ENCODE measurements around the gene PCCA. TPM values are rescaled to one million over a fixed set of nuclear protein-coding genes. Genes with fewer than 3 reads are reported as not detected.

Gene PCCA
- total and polyA plus RNA-seq, 2 experiments from 2014 or later = 41.9 to 46.6 TPM

DNA sequence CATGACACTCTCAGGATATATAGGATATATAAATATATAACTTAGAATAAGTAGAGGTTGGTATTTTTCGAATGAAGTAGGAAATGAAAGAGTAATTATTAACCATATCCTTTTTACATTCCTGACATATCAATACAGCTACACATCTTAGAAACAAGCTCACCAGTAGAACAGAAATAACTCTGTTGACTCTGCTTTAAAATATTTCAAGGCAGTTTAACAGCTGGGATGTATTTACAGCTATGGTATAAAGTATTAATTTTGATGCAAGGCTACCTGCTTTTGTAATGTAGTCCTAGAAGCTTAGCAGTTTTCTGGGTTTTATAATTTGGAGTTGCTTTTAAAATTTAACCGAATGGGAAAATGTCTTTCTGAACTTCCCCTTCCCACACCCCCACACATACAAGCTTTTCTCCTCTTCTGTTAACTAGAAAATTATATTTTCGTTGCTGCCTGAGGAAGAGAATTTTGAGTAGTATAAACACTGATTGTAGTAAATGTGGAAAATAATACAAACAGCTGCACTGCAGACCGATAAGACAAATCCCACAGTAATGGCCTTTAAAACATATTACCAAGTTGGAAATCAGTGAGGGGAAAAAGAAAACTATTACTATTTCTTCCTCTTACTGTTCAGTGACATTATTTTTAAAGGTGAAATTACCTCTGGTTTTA is 352.0 kb downstream of the PCCA start:
- Mint-ChIP-seq H3K9me3 (no peaks in the 10 kb centered on the region), H3K4me1 (peaks cover 49% of the 10 kb centered on the region), H3K36me3 (ENCODE audit: low read depth) (no peaks in the 10 kb centered on the region; the same call in 2 of the 3 replicates), H3K27me3 (ENCODE audit: insufficient read depth, low read depth, poor library complexity) (peaks cover 8% of the 10 kb centered on the region), H3K27ac (peak overlapping the region; percentile 92), H3K4me3 (no peak overlapping the region)
- Histone ChIP-seq H3K27me3 (ENCODE audit: insufficient read depth) (no peaks in the 10 kb centered on the region), H3K9me2 (ENCODE audit: insufficient read depth) (0 out of 2 replicates have a peak, but pooled peaks cover 2% of the 10 kb centered on the region), H4K20me1 (replicated peaks; ENCODE audit: insufficient read depth) (no peaks in the 10 kb centered on the region), H3K27ac (ENCODE audit: low read depth) (peak overlapping the region; percentile 52; the same call in 1 of the 2 replicates), H3K4me2 (peak overlapping the region; percentile 3; the same call in 1 of the 2 replicates), H2AFZ (no peak overlapping the region), H3K4me1 (ENCODE audit: insufficient read depth) (peaks cover 32% of the 10 kb centered on the region), H3K79me2 (replicated peaks; ENCODE audit: insufficient read depth) (no peaks in the 10 kb centered on the region), H3F3A (replicated peaks; ENCODE audit: low read depth) (no peaks in the 10 kb centered on the region), H3K4me3 (no peak overlapping the region), H3K36me3 (ENCODE audit: insufficient read depth) (no peaks in the 10 kb centered on the region)
- TF ChIP-seq, protein P1, sequence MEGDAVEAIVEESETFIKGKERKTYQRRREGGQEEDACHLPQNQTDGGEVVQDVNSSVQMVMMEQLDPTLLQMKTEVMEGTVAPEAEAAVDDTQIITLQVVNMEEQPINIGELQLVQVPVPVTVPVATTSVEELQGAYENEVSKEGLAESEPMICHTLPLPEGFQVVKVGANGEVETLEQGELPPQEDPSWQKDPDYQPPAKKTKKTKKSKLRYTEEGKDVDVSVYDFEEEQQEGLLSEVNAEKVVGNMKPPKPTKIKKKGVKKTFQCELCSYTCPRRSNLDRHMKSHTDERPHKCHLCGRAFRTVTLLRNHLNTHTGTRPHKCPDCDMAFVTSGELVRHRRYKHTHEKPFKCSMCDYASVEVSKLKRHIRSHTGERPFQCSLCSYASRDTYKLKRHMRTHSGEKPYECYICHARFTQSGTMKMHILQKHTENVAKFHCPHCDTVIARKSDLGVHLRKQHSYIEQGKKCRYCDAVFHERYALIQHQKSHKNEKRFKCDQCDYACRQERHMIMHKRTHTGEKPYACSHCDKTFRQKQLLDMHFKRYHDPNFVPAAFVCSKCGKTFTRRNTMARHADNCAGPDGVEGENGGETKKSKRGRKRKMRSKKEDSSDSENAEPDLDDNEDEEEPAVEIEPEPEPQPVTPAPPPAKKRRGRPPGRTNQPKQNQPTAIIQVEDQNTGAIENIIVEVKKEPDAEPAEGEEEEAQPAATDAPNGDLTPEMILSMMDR (conservative IDR thresholded peaks at IDR 0.05; ENCODE audit: low read depth in 2 of 2) = no peak
- TF ChIP-seq ETS1 (IDR thresholded peaks at IDR 0.05) = no peak
- ATAC-seq (no peak), DNase-seq (ENCODE audit: low spot score) (no peak)

DNA sequence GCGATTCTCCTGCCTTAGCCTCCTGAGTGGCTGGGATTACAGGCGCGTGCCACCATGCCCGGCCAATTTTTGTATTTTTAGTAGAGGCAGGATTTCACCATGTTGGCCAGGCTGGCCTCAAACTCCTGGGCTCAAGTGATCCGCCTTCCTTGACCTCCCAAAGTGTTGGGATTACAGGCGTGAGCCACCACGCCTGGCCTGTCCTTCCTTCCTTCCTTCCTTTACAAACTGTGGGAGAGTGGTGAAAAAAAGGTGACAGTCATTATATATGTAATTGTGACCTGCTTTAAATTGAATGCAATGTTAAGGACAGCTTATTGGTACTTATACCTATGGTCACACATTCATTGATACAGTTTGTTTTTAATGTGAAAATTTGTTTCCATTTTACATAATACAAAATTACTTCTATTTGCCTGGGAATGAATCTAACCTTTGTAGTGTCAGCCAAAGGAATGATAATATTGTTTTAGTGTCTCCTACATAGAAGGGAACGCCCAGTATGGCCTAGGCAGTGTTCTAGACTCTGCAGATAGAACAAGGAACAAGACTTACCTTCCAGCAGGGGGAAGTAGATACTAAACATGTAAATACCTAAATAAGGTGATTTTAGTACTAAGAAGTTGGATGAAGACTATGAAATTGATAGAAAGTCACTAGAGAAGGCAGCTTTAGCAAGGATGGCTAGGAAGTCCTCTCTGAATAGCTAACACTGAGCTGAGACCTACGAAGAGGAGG is 353.4 kb downstream of the PCCA start:
- H3K27ac ChIP-seq (ENCODE audit: low read depth) = no peak overlapping the region; the same call in 1 of the 2 replicates
- H3K27me3 ChIP-seq (ENCODE audit: insufficient read depth) = no peaks in the 10 kb centered on the region
- Mint-ChIP-seq H3K9me3 (no peaks in the 10 kb centered on the region), H3K4me3 (no peak overlapping the region), H3K27ac (peak overlapping the region; percentile 82), H3K36me3 (ENCODE audit: low read depth) (no peaks in the 10 kb centered on the region; the same call in 2 of the 3 replicates), H3K27me3 (ENCODE audit: insufficient read depth, low read depth, poor library complexity) (peaks cover 6% of the 10 kb centered on the region), H3K4me1 (peaks cover 46% of the 10 kb centered on the region)
- H3K4me3 ChIP-seq = no peak overlapping the region
- H3F3A ChIP-seq (replicated peaks; ENCODE audit: low read depth) = no peaks in the 10 kb centered on the region
- no peaks in the 10 kb centered on the region for H3K79me2 ChIP-seq (replicated peaks; ENCODE audit: insufficient read depth)
- ATAC-seq = peak; percentile 32; the same call in 2 of the 3 replicates
- TF ChIP-seq ZNF114 (CRISPR knock-in tag; IDR thresholded peaks at IDR 0.05) = no peak
- TF ChIP-seq, protein P1 (conservative IDR thresholded peaks at IDR 0.05; ENCODE audit: low read depth in 2 of 2) = peak; percentile 35 to 44; a peak in 3 of 4 replicates
- no peak overlapping the region for H2AFZ ChIP-seq
- H3K9me2 ChIP-seq (ENCODE audit: insufficient read depth) = 0 out of 2 replicates have a peak, but pooled peaks cover 2% of the 10 kb centered on the region
- H3K4me1 ChIP-seq (ENCODE audit: insufficient read depth) = peaks cover 29% of the 10 kb centered on the region
- no peaks in the 10 kb centered on the region for H4K20me1 ChIP-seq (replicated peaks; ENCODE audit: insufficient read depth)
- no peak overlapping the region for H3K4me2 ChIP-seq
- no peaks in the 10 kb centered on the region for H3K36me3 ChIP-seq (ENCODE audit: insufficient read depth)
- DNase-seq (ENCODE audit: low spot score) = peak; percentile 37

Data from GM23338 (cell line).